SK-N-MC (cell line): ENCODE measurements around the gene ADAMTSL1.

Experiments used
- EZH2 ChIP-seq: fragments of 200-600 bp; sonication (generic); IDR thresholded peaks from one replicate; pipeline ENCODE4 v1.6.1; 2017; ENCODE audit warnings: antibody characterized with exemption
- POLR2AphosphoS5 ChIP-seq: IDR thresholded peaks from 2 replicates; pipeline ENCODE4 v1.6.1; 2012; ENCODE audit warnings: mild to moderate bottlenecking, low read depth, low read length, borderline replicate concordance

DNA sequence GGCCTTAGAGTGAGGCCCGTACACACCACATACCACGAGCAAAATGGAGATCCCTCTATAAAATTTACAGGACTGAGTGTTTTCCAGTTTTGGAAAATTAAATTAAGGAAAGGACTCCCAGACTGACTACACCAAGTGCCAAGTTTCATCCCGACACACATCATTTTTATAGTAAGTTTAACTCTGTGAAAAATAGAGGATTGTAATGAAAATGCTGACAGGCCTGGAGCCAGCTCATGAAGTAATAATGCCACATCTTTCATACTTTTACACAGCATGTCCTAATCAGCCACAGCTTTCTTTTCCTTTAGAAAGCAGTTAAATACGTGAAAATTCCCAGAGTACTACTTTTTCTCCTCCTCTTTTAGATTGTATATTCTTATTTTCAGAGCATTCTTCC lies 389.8 kb downstream of the ADAMTSL1 start:
- no peak for TF ChIP-seq EZH2
- TF ChIP-seq POLR2AphosphoS5: no peak
